ENCODE measurements around the gene RACK1. TPM values are rescaled to one million over a fixed set of nuclear protein-coding genes. Genes with fewer than 3 reads are reported as not detected.

RACK1 gene
- polyA plus RNA-seq, 1 donor (not counting 4 experiments of a cell fraction or from before 2014, with no cell fraction given), result 3,291 TPM

- no peak overlapping the region for H3K27ac ChIP-seq (ENCODE audit: control insufficient read depth, insufficient read depth, low read length)
- dilution Hi-C loops (cut with MboI; ENCODE audit: extremely low pct_ligation_motif_present, low sequenced_read_pairs), result no loop called here
- TF ChIP-seq, protein P1, sequence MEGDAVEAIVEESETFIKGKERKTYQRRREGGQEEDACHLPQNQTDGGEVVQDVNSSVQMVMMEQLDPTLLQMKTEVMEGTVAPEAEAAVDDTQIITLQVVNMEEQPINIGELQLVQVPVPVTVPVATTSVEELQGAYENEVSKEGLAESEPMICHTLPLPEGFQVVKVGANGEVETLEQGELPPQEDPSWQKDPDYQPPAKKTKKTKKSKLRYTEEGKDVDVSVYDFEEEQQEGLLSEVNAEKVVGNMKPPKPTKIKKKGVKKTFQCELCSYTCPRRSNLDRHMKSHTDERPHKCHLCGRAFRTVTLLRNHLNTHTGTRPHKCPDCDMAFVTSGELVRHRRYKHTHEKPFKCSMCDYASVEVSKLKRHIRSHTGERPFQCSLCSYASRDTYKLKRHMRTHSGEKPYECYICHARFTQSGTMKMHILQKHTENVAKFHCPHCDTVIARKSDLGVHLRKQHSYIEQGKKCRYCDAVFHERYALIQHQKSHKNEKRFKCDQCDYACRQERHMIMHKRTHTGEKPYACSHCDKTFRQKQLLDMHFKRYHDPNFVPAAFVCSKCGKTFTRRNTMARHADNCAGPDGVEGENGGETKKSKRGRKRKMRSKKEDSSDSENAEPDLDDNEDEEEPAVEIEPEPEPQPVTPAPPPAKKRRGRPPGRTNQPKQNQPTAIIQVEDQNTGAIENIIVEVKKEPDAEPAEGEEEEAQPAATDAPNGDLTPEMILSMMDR (optimal IDR thresholded peaks at IDR 0.05 in 1 of 3, IDR thresholded peaks at IDR 0.05 in 1 of 3, conservative IDR thresholded peaks at IDR 0.05 in 1 of 3; ENCODE audit: extremely low read depth in 1 of 3, insufficient read depth in 2 of 3, low read length in 3 of 3), result no peak
- TF ChIP-seq EZH2 (IDR thresholded peaks at IDR 0.05; ENCODE audit: low read length), result no peak
- no peak overlapping the region for H3K4me3 ChIP-seq (ENCODE audit: control insufficient read depth in 2 of 3, extremely low read depth in 1 of 3, insufficient read depth in 2 of 3, low read depth in 1 of 3, low read length in 3 of 3)
- no peak overlapping the region for H3K4me2 ChIP-seq (ENCODE audit: control insufficient read depth, extremely low read depth, insufficient read depth, low read depth, low read length)
- FAIRE-seq, result no peak
- no peak for DNase-seq (ENCODE audit: low read depth, low spot score)
- H3K27me3 ChIP-seq (ENCODE audit: control insufficient read depth, extremely low read depth, insufficient read depth, low read length), result no peaks in the 10 kb centered on the region
- H3K36me3 ChIP-seq (ENCODE audit: control insufficient read depth in 2 of 2, extremely low read depth in 1 of 2, insufficient read depth in 2 of 2, low read length in 2 of 2), result peaks cover 5% of the 10 kb centered on the region in 2 experiments
- peaks cover 2% of the 10 kb centered on the region for H3K9me3 ChIP-seq (ENCODE audit: control insufficient read depth, low read depth, low read length)
- no peak overlapping the region for H2AFZ ChIP-seq (ENCODE audit: control insufficient read depth, low read length)
- no peak overlapping the region for H3K9ac ChIP-seq (ENCODE audit: control insufficient read depth, extremely low read depth, insufficient read depth, low read length)
- peaks cover 2% of the 10 kb centered on the region for H3K4me1 ChIP-seq (ENCODE audit: control insufficient read depth, extremely low read depth, insufficient read depth, low read length)
- peaks cover 12% of the 10 kb centered on the region for H3K79me2 ChIP-seq (ENCODE audit: control insufficient read depth, insufficient read depth, low read length)
- H3K9me1 ChIP-seq (ENCODE audit: control insufficient read depth, extremely low read depth, insufficient read depth, low read length), result no peaks in the 10 kb centered on the region
- no peaks in the 10 kb centered on the region for H4K20me1 ChIP-seq (ENCODE audit: control insufficient read depth, extremely low read depth, insufficient read depth, low read length)
Observed at GRCh38 chr5:181265092-181265671, 21.5 kb upstream of the RACK1 start.

GRCh38 chr5:181263633-181264032 is 19.9 kb upstream of the RACK1 start:
- peaks cover 2% of the 10 kb centered on the region for H3K9me3 ChIP-seq (ENCODE audit: control insufficient read depth, low read depth, low read length)
- no peak overlapping the region for H3K27ac ChIP-seq (ENCODE audit: control insufficient read depth, insufficient read depth, low read length)
- no peak for TF ChIP-seq EZH2 (IDR thresholded peaks at IDR 0.05; ENCODE audit: low read length)
- TF ChIP-seq, protein P1 (optimal IDR thresholded peaks at IDR 0.05 in 1 of 3, IDR thresholded peaks at IDR 0.05 in 1 of 3, conservative IDR thresholded peaks at IDR 0.05 in 1 of 3; ENCODE audit: extremely low read depth in 1 of 3, insufficient read depth in 2 of 3, low read length in 3 of 3), result no peak
- H3K4me2 ChIP-seq (ENCODE audit: control insufficient read depth, extremely low read depth, insufficient read depth, low read depth, low read length), result no peak overlapping the region
- DNase-seq (ENCODE audit: low read depth, low spot score) (no peak), FAIRE-seq (no peak)
- H3K9ac ChIP-seq (ENCODE audit: control insufficient read depth, extremely low read depth, insufficient read depth, low read length), result no peak overlapping the region
- dilution Hi-C loops (cut with MboI; ENCODE audit: extremely low pct_ligation_motif_present, low sequenced_read_pairs), result no loop called here
- no peaks in the 10 kb centered on the region for H4K20me1 ChIP-seq (ENCODE audit: control insufficient read depth, extremely low read depth, insufficient read depth, low read length)
- H3K4me3 ChIP-seq (ENCODE audit: control insufficient read depth in 2 of 3, extremely low read depth in 1 of 3, insufficient read depth in 2 of 3, low read depth in 1 of 3, low read length in 3 of 3), result no peak overlapping the region
- peaks cover 5% of the 10 kb centered on the region in 2 experiments for H3K36me3 ChIP-seq (ENCODE audit: control insufficient read depth in 2 of 2, extremely low read depth in 1 of 2, insufficient read depth in 2 of 2, low read length in 2 of 2)
- H3K27me3 ChIP-seq (ENCODE audit: control insufficient read depth, extremely low read depth, insufficient read depth, low read length), result no peaks in the 10 kb centered on the region
- peaks cover 27% of the 10 kb centered on the region for H3K79me2 ChIP-seq (ENCODE audit: control insufficient read depth, insufficient read depth, low read length)
- H3K4me1 ChIP-seq (ENCODE audit: control insufficient read depth, extremely low read depth, insufficient read depth, low read length), result peaks cover 13% of the 10 kb centered on the region
- H3K9me1 ChIP-seq (ENCODE audit: control insufficient read depth, extremely low read depth, insufficient read depth, low read length), result peaks cover 3% of the 10 kb centered on the region
- no peak overlapping the region for H2AFZ ChIP-seq (ENCODE audit: control insufficient read depth, low read length)
